GM12874 (cell line): ENCODE measurements around the gene ATAD3C.
A peak's percentile ranks its signal among the peaks of the same experiment; 100 is the strongest.

Experiments used
- CTCF ChIP-seq: IDR thresholded peaks from 2 replicates; pipeline ENCODE4 v1.5.1; 2011; ENCODE audit warnings: low read depth, mild to moderate bottlenecking, control low read depth, low read length, moderate library complexity; ENCODE audit not compliant: insufficient read depth

Gene ATAD3C

GRCh38 chr1:1489231-1489630 is 39.7 kb downstream of the ATAD3C start:
- no peak for TF ChIP-seq CTCF

GRCh38 chr1:1489861-1490260 is 40.4 kb downstream of the ATAD3C start:
- TF ChIP-seq CTCF, result no peak

GRCh38 chr1:1490633-1491230 is 41.2 kb downstream of the ATAD3C start:
- no peak for TF ChIP-seq CTCF

GRCh38 chr1:1491601-1492000 is 42.1 kb downstream of the ATAD3C start:
- TF ChIP-seq CTCF, result no peak

- TF ChIP-seq CTCF, result peak; percentile 71
Observed at GRCh38 chr1:1504777-1505365, 55.4 kb downstream of the ATAD3C start.

- no peak for TF ChIP-seq CTCF
Observed at GRCh38 chr1:1507305-1507704, 57.8 kb downstream of the ATAD3C start.

- TF ChIP-seq CTCF, result no peak
Observed at GRCh38 chr1:1510912-1511532, 61.5 kb downstream of the ATAD3C start.
